Measurements from ENCODE around the gene TRMT11. TPM values are rescaled to one million over a fixed set of nuclear protein-coding genes. Genes with fewer than 3 reads are reported as not detected.
"Not testable (repeated sequence)": the region's sequence is repeated elsewhere in the genome, so short reads cannot be mapped to it uniquely, and the experiment has no call there.

Gene TRMT11
- total RNA-seq, 8 experiments from 2014 or later: 29.0 to 60.3 (median 39.0) TPM

DNA sequence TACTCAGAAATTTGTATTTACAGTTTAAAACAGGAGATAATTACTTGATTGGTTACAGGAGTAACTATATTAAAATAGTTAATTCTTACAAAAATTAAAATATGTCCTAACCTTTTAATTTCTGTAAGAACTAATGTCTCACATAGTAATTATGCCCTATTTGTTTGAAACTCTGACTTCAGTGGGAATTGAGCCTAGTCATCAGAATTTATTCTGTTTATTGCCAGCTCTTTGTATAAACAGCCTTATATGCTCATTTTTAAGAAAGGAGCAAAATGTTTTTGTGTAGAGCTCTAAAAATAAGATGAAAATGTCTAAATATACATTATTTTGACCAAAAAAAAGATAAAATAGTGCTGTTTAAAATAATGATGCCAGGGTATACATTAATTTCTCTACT, 21.5 kb downstream of the TRMT11 start:
- in situ Hi-C loops (cut with MboI; ENCODE audit: low pct_unique_long_range_greater_than_20kb in 2 of 9, low sequenced_read_pairs in 9 of 9, unreplicated experiment in 9 of 9): loop anchor here in 1 of 9 experiments (25.0 kb wide), 1 partner anchor 1105 kb away; the partner anchor contains the start of gene RSPO3
- no peak overlapping the region for H3K27ac ChIP-seq
- H3K4me1 ChIP-seq (replicated peaks in 1 of 2): peaks cover 0 to 6% of the 10 kb centered on the region in 2 donors
- ATAC-seq (replicated peaks in 6 of 8): no peak
- H3K4me3 ChIP-seq: no peak overlapping the region

GRCh38 chr6:126010040-126010439, 23.7 kb downstream of the TRMT11 start:
- ATAC-seq (replicated peaks in 6 of 8): peak in 2 of 8 experiments; percentile 44 to 80
- Histone ChIP-seq H3K4me1 (replicated peaks in 1 of 2) (peaks cover 0 to 6% of the 10 kb centered on the region in 2 donors), H3K27ac (peak overlapping the region in 1 of 2 donors; percentile 63), H3K4me3 (no peak overlapping the region)
- WGBS, 10 experiments: 7 to 81% (median 61%) methylated on average over 2 to 4 of the region's 4 CpGs
- in situ Hi-C loops (cut with MboI; ENCODE audit: low pct_unique_long_range_greater_than_20kb in 2 of 9, low sequenced_read_pairs in 9 of 9, unreplicated experiment in 9 of 9): loop anchor here in 1 of 9 experiments (25.0 kb wide), 1 partner anchor 1102 kb away; the partner anchor contains the start of gene RSPO3

GRCh38 chr6:126015863-126016262, 29.5 kb downstream of the TRMT11 start:
- 0 to 100% (median 56%) methylated on average over 1 of the region's 1 CpG for WGBS, 10 experiments
- in situ Hi-C loops (cut with MboI; ENCODE audit: low pct_unique_long_range_greater_than_20kb in 2 of 9, low sequenced_read_pairs in 9 of 9, unreplicated experiment in 9 of 9): loop anchor here in 1 of 9 experiments (25.0 kb wide), 1 partner anchor 1096 kb away; the partner anchor contains the start of gene RSPO3
- no peak overlapping the region for H3K4me3 ChIP-seq
- H3K27ac ChIP-seq: no peak overlapping the region
- H3K4me1 ChIP-seq (replicated peaks in 1 of 2): peaks cover 5 to 7% of the 10 kb centered on the region in 2 donors
- peak in 7 of 8 experiments; percentile 29 to 76 (median 52) for ATAC-seq (replicated peaks in 6 of 8)

GRCh38 chr6:126016591-126016990, 30.3 kb downstream of the TRMT11 start:
- in situ Hi-C loops (cut with MboI; ENCODE audit: low pct_unique_long_range_greater_than_20kb in 2 of 9, low sequenced_read_pairs in 9 of 9, unreplicated experiment in 9 of 9): loop anchor here in 1 of 9 experiments (25.0 kb wide), 1 partner anchor 1096 kb away; the partner anchor contains the start of gene RSPO3
- ATAC-seq (replicated peaks in 6 of 8): no peak
- no peak overlapping the region for H3K4me3 ChIP-seq
- 89 to 100% (median 100%) methylated on average over 1 to 2 of the region's 2 CpGs; no CpG with 5 or more reads in 2 of the 10 experiments for WGBS, 10 experiments
- peaks cover 5 to 7% of the 10 kb centered on the region in 2 donors for H3K4me1 ChIP-seq (replicated peaks in 1 of 2)
- no peak overlapping the region for H3K27ac ChIP-seq

DNA sequence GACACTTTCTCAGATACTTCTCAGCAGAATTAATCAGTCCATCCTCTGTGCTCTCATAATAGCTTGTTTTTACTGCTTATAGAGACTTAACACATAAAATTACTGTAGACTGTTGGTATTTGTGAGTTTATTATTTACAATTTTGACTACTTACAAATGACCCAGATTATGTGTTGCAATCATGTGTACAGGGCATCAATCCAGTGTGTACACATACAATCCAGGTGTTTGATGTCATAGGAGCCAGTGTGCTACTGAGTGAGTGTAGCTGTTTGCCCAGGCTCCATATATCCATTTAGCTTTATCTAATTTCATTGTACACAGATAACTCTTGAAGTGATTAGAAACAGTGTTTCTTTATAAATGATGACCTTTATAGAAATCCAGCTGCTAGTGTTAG, 31.3 kb downstream of the TRMT11 start:
- Histone ChIP-seq H3K4me3 (no peak overlapping the region), H3K4me1 (replicated peaks in 1 of 2) (peaks cover 5 to 7% of the 10 kb centered on the region in 2 donors), H3K27ac (no peak overlapping the region)
- in situ Hi-C loops (cut with MboI; ENCODE audit: low pct_unique_long_range_greater_than_20kb in 2 of 9, low sequenced_read_pairs in 9 of 9, unreplicated experiment in 9 of 9): loop anchor here in 1 of 9 experiments (25.0 kb wide), 1 partner anchor 1095 kb away; the partner anchor contains the start of gene RSPO3
- no peak for ATAC-seq (replicated peaks in 6 of 8)

- Histone ChIP-seq H3K4me3 (no peak overlapping the region), H3K27ac (no peak overlapping the region), H3K4me1 (replicated peaks in 1 of 2) (peaks cover 5 to 7% of the 10 kb centered on the region in 2 donors)
- ATAC-seq (replicated peaks in 6 of 8): no peak
- 88 to 100% (median 96%) methylated on average over 3 to 5 of the region's 5 CpGs for WGBS, 10 experiments
- in situ Hi-C loops (cut with MboI; ENCODE audit: low pct_unique_long_range_greater_than_20kb in 2 of 9, low sequenced_read_pairs in 9 of 9, unreplicated experiment in 9 of 9): loop anchor here in 1 of 9 experiments (25.0 kb wide), 1 partner anchor 1092 kb away; the partner anchor contains the start of gene RSPO3
Observed at GRCh38 chr6:126020305-126021050, 34.1 kb downstream of the TRMT11 start.

- not testable (repeated sequence) for H3K4me1 ChIP-seq (replicated peaks in 1 of 2); H3K27ac ChIP-seq; H3K4me3 ChIP-seq
- in situ Hi-C loops (cut with MboI; ENCODE audit: low pct_unique_long_range_greater_than_20kb in 2 of 9, low sequenced_read_pairs in 9 of 9, unreplicated experiment in 9 of 9): loop anchor here in 1 of 9 experiments (25.0 kb wide), 1 partner anchor 1089 kb away; the partner anchor contains the start of gene RSPO3
- peak in 5 of 8 experiments; percentile 12 to 52 (median 37) for ATAC-seq (replicated peaks in 6 of 8)
- 20 to 100% (median 80%) methylated on average over 1 to 3 of the region's 3 CpGs; no CpG with 5 or more reads in 2 of the 10 experiments for WGBS, 10 experiments
Observed at GRCh38 chr6:126023474-126023873, 37.1 kb downstream of the TRMT11 start.

GRCh38 chr6:126026001-126026400, 39.7 kb downstream of the TRMT11 start:
- Histone ChIP-seq H3K4me3 (no peak overlapping the region), H3K4me1 (replicated peaks in 1 of 2) (no peaks in the 10 kb centered on the region), H3K27ac (no peak overlapping the region)
- in situ Hi-C loops (cut with MboI; ENCODE audit: low pct_unique_long_range_greater_than_20kb in 2 of 9, low sequenced_read_pairs in 9 of 9, unreplicated experiment in 9 of 9): loop anchor here in 1 of 9 experiments (25.0 kb wide), 1 partner anchor 1086 kb away; the partner anchor contains the start of gene RSPO3
- no peak for ATAC-seq (replicated peaks in 6 of 8)
- 85 to 100% (median 100%) methylated on average over 2 of the region's 2 CpGs; no CpG with 5 or more reads in 1 of the 10 experiments for WGBS, 10 experiments

- no peak overlapping the region for H3K27ac ChIP-seq
- no peak for ATAC-seq (replicated peaks in 6 of 8)
- in situ Hi-C loops (cut with MboI; ENCODE audit: low pct_unique_long_range_greater_than_20kb in 2 of 9, low sequenced_read_pairs in 9 of 9, unreplicated experiment in 9 of 9): loop anchor here in 1 of 9 experiments (25.0 kb wide), 1 partner anchor 1085 kb away; the partner anchor contains the start of gene RSPO3
Observed at GRCh38 chr6:126027601-126028000, 41.3 kb downstream of the TRMT11 start.

GRCh38 chr6:126030045-126030444, 43.7 kb downstream of the TRMT11 start:
- Histone ChIP-seq H3K4me1 (replicated peaks in 1 of 2) (no peaks in the 10 kb centered on the region), H3K27ac (no peak overlapping the region), H3K4me3 (no peak overlapping the region)
- in situ Hi-C loops (cut with MboI; ENCODE audit: low pct_unique_long_range_greater_than_20kb in 2 of 9, low sequenced_read_pairs in 9 of 9, unreplicated experiment in 9 of 9): loop anchor here in 1 of 9 experiments (25.0 kb wide), 1 partner anchor 1082 kb away; the partner anchor contains the start of gene RSPO3
- WGBS, 10 experiments: 79 to 100% (median 95%) methylated on average over 1 to 2 of the region's 2 CpGs; no CpG with 5 or more reads in 2 of the 10 experiments
- ATAC-seq (replicated peaks in 6 of 8): peak in 1 of 8 experiments; percentile 54

More at GRCh38 chr6:126027601-126028000, 41.3 kb downstream of the TRMT11 start:
- Histone ChIP-seq H3K4me1 (replicated peaks in 1 of 2) (no peaks in the 10 kb centered on the region), H3K4me3 (no peak overlapping the region)

- 0 to 44% (median 25%) methylated on average over 1 to 3 of the region's 3 CpGs; no CpG with 5 or more reads in 3 of the 10 experiments for WGBS, 10 experiments
- Histone ChIP-seq H3K4me3 (no peak overlapping the region), H3K27ac (no peak overlapping the region), H3K4me1 (replicated peaks in 1 of 2) (no peaks in the 10 kb centered on the region)
- in situ Hi-C loops (cut with MboI; ENCODE audit: low pct_unique_long_range_greater_than_20kb in 2 of 9, low sequenced_read_pairs in 9 of 9, unreplicated experiment in 9 of 9): loop anchor here in 1 of 9 experiments (25.0 kb wide), 1 partner anchor 1079 kb away; the partner anchor contains the start of gene RSPO3
- ATAC-seq (replicated peaks in 6 of 8): peak in 7 of 8 experiments; percentile 33 to 99 (median 93)
Observed at GRCh38 chr6:126033696-126034095, 47.4 kb downstream of the TRMT11 start.

GRCh38 chr6:126034656-126035055, 48.3 kb downstream of the TRMT11 start:
- Histone ChIP-seq H3K4me1 (replicated peaks in 1 of 2) (no peaks in the 10 kb centered on the region), H3K27ac (no peak overlapping the region), H3K4me3 (no peak overlapping the region)
- no peak for ATAC-seq (replicated peaks in 6 of 8)
- WGBS, 10 experiments: 93 to 100% (median 98%) methylated on average over 1 to 6 of the region's 6 CpGs
- in situ Hi-C loops (cut with MboI; ENCODE audit: low pct_unique_long_range_greater_than_20kb in 2 of 9, low sequenced_read_pairs in 9 of 9, unreplicated experiment in 9 of 9): loop anchor here in 1 of 9 experiments (25.0 kb wide), 1 partner anchor 1078 kb away; the partner anchor contains the start of gene RSPO3

- no peak overlapping the region for H3K4me3 ChIP-seq
- WGBS, 10 experiments: 83 to 100% (median 100%) methylated on average over 1 to 2 of the region's 2 CpGs; no CpG with 5 or more reads in 2 of the 10 experiments
- H3K4me1 ChIP-seq (replicated peaks in 1 of 2): no peaks in the 10 kb centered on the region
- no peak overlapping the region for H3K27ac ChIP-seq
- in situ Hi-C loops (cut with MboI; ENCODE audit: low pct_unique_long_range_greater_than_20kb in 2 of 9, low sequenced_read_pairs in 9 of 9, unreplicated experiment in 9 of 9): loop anchor here in 1 of 9 experiments (25.0 kb wide), 1 partner anchor 1077 kb away; the partner anchor contains the start of gene RSPO3
- ATAC-seq (replicated peaks in 6 of 8): no peak
Observed at GRCh38 chr6:126035764-126036163, 49.4 kb downstream of the TRMT11 start.
